GM19455 (cell line): ENCODE measurements around the gene ADAD2.

Experiments
- ATAC-seq: cut with Tn5 transposase; IDR thresholded peaks from one replicate; pipeline ENCODE4 v1.9.1; 2021; ENCODE audit not compliant: unreplicated experiment

ADAD2 gene

DNA sequence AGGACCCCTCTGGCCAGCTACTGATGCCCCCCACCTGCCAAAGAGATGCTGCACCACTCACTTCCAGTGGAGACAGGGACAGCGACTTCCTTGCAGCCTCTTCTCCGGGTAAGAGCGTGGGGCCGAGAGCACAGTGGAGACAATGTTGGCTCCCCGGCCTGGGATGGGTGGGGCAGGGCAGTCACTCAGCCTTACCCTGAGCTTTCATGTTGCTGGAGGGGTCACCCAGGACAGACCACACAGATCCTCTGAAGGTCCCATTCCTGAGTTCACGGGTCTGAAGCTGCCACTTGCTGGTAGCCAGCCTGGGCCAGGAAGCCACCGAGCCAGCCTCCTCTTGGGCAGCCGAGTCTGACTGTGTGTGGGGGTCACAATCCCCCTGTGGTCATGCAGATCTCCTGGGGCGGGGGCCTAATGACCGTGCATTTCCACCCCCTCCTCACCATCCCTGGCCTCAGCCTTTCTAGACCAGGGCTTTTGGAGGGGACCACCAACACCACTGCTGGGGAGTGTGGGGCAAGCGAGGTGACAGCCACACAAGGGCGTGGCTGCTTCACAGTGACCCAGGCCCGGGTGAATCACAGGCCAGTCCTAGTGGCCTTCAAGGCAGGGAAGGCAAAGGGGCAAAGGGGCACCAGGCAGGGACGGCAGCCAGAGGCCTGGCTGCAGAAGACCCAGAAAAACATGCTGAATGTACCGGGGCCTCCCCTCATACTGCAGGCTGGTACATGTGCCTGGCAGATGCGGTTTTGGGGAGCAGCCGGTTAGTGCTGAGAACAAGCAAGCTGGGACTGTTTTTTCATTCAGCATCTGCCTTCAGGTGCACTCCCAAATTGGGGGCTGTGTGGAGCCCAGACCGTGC is 14.5 kb upstream of the ADAD2 start:
- no peak for ATAC-seq

DNA sequence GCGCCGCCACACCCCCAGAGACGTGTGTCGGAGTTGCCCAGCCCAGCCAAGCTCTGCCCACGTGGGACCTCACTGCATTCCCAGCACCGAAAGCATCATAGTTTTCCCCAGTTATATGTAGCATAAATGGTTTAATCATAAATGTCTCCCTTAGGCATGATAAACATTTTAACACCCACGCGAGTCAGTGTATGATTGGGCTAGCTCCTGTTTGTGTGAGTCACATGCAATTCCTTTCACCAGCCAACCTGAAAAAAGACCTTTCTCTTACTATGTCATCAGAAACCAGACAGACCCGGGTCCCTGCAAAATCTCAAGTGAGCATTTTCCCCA is 13.2 kb upstream of the ADAD2 start:
- ATAC-seq: no peak

DNA sequence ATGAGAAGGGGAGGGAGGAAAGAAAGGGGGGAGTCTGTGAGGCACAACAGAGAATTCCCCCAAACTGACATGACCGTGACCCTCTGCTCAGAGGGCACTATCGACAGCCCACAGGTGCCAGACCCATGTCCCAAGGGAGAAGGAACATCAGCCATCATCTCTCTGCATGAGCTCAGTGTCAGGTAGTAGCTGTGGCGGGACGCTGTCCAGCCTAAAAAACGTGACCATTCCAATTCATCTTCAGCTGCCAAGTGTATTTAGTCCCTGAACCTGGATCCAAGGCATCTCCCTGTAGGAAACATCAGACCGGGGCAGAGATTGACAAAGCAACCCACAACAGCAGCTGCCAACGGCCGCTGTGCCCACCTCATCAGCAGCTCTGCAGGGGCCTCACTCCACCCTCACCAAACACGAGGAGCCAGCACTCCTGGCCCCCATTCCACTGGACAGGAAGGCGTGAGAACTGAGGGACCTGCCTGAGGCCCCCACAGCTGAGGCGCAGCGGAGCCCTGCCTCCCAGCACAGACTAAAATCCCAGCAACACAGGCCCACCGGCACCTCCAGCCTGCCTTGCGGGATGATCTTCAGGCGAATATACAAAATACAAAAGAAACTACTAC is 12.7 kb upstream of the ADAD2 start:
- no peak for ATAC-seq

DNA sequence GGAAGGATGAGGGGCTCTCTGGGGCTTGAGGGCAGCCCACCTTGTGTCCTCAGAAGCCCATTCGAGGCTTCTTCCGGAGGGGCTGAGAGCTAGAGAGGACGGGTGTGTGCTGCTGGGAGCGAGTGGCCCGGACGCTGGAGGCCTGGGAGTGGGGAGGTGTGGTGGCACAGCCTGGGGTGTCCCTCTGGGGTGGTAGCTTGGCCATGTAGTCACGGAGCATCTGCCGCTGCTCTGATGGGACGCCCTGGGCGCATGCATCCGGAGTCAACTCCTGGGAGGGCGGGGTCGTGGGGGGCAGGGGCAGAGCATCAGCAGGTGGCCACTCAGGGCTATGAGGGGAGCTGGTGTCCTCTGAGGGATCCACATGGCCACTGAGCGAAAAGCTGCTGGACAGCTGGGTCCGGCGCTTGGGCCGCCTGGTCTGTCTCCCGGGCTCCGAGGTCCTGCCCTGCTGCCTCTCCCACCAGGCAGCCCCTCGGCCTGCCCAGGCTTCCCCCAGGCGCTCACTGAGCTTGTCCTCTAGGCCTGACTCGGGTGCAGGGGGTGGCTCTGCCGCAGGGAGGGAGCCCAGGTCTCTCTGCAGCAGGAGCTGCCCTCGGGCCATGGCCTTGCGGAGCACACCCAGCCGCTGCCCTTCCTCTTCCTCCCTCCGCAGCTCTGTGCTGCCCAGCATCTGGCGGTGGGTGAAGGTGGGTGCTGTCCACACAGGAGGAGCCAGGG is 11.9 kb upstream of the ADAD2 start:
- no peak for ATAC-seq

DNA sequence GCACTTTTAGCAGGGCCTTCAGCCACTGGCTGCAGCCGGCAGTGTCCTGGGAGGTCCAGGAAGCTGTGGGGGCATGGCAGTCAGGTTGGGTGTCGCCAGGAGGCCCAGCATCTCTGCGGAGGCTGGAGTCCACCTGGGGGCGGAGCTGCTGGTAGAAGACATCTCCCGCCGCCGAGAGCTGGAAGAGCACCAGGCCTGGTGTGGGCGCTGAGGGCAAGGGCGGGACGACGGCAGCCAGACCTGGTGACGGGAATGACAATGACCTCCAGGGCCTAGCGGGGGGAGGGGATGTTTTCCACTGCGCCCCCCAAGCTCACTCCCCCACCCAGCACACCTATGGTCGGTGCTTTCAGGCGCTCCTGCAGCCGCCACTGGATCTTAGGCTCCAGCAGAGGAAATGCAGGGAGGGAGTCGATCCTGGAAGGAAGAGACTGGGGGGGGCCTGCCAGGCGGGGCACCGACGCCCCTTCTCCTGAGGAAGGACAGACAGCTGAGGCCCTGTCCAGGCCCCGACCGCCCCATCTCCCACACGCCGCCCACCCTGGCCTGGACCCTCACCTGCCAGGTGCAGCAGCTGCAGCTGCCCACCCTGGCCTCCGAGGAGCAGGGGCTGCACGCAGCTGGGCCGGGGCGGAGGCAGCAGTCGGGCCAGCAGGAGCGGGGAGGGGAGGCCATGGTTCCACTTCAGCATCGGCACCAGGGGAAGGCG is 11.2 kb upstream of the ADAD2 start:
- no peak for ATAC-seq

DNA sequence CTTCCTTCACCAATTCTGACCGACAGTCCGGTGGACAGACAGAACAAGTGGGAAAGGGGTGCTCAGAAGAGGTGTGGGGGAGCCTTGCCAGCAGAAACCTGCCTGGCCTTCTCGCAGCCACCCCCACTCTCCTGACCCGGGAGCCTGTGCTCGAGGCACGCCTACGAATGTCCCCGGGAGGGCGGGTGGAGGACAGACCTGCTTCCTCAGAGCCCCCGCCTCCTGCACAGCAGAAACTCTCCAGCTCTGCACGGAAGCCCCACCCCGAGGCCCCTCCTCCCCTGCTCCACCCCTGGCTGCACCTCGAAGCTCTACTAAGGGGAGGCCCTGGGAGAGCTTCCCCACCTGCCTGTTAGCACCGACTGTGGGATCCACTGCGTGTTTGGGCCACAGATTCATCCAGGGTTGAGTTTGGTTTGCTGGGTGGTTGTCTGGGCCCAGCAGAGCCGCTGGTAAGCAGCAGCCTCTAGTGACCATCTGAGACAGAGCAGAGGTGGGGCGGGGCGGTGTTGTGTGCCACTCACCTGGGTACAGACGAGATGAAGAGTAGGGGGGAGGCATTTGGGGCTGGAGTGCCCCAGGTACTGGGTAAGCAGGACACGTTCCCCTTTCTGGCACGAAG is 10.3 kb upstream of the ADAD2 start:
- no peak for ATAC-seq

DNA sequence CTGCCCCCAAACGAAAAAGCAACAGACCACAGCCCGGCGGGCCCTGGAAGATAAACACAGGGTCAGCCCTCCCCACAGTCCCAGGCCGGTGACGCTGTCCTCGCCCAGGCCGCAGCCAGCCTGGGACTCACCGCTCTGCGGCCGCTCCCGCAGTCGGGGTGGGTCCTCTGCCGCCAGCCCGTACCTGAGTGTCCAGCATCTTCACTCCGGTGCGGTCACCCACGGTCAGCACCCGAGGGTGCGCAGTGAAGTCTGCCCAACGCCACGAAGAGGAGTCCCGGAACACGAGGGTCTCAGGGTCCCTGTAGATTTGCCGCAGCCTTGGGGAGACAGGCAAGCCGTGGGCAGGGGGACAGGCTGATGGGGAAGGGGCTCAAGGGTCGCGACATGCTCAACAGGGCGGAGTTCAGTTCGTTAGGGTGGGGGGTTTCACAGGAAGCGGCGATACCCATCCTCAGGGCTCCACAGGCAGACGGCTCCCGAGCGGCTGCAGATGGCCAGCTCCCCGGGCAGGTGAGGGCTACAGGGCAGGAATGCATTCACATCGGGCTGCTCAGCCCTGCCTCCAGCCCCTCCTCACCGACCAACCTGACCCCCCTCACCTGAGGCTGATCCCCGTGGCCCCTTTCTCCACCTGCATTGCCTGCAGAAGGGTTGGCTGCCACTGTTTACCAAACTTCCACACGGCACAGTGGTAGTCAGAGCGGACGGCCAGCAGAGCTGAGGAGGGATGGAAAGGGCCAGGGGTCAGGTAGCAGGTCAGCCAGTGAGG is 9.6 kb upstream of the ADAD2 start:
- no peak for ATAC-seq

DNA sequence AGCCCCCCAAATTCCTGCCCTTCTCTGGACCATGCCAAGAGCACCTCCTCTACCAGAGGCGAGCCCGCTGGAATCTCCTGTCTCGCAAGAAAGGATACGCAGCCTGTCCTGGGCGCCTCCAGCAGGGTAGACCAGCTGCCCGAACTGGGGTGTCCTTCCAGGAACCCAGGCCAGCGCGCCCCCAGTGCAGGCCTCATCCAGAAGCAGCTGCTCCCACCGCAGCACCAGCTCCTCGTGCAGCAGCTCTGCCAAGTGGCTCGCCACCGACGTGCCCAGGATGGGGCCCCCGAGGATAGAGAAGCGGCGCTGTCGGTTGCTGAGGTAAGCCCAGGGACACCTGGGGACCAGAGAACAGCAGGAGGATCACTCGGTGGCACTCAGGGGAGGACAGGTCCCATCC is 8.9 kb upstream of the ADAD2 start:
- ATAC-seq: no peak

DNA sequence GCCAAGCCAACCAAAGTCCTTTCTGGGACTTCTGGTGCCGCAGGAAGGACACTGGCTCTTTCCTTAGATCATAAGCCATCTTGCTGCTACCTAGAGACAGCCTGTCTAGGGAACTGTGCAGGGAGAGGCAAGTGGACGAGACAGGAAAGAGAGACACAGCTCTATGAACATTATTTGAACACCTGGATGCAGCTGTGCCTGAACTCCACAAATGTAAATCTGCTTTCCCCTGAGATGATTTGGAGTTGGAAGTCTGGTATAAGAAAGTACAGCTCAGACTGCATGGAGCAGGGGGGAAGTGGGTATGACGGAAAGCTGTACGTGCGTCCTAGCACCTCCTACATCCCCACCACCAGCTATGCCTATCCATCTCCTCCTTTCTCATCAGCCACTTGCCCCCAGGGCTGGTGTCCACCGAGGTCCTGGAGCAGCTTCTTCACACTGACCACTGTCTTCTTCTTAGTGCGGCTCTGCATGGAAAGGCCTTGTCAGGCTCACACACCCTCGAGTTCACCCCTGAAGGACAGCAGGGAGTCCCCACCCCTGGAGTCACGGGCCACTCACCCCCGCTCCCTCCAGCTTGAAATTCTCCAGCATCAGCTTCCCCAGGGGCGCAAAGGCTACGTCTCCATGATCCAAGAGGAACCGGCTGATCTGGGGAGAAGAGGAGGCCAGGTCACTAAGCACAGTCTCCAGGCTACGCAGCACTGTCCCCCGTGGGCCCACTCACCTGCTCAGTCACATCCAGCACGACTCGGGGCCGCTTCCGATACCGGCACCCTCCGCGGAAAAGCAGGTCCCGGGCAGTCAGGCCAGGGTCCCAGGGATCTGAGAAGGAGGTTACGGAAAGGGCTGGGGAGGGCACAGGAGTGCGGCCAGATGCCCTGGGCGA is 8.0 kb upstream of the ADAD2 start:
- no peak for ATAC-seq

DNA sequence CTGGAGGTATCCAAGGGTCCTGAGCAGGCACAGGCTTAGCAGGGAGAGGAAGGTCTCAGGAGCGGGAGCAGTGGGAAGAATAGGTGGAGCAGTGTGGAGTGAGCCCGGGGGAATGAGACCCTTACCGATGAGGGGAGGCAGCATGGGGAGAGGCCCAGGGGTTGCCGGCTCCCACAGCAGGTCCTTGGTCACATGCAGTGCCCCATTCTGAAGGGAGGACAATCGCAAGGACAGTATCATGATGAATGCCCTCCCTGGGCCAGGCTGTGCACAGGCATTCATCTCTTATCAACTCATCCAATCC is 7.4 kb upstream of the ADAD2 start:
- no peak for ATAC-seq

DNA sequence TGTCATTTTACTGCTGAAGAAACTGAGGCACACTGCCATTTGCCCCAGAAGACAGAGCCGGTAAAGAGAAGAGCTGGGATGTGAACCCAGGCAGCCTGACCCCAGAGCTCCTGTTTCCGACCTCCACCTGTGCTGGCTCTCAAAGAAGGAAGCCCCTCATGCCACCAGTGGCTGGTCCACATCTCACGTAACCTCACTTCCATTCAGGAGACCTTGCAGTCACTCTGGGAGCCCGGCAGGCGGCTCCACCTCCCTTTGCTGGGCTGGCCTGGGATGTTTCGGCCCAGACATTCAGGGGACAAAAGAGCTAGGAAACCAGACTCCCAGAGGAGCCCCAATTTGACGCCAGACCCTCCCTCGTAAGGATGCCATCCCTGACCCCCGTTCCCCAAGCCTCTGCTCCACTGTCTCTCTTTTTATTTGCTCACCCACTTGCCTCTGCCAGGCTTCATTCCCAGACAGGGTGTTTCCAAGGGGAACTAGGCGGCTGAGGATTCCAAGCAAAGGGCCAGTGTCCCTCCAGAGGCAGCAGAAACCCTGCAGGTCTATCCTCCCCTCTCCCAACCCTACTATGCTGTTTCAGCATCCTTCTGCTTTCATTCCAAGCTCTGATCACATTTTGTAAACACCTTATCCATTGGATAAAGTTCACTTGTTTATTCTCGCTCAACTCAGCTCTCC is 6.9 kb upstream of the ADAD2 start:
- no peak for ATAC-seq

DNA sequence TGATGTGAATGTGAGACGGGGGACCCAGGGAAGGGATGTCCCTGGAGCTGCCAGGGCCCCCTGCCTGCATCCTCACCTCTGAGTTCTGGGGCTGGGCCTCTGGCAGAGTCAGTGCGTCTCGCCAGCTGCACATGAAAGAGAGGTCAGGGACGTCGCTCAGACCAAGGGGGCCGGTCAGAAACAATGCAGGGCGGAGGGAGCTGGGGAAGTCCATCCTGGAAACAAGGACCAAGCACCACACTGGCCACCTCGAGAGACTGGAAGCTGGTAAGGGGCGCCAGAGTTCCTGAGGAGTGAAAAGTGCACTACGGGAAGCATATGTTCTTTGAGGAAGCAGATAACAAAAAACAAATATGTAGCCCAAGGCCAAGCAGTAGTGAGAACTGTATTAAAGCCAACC is 6.2 kb upstream of the ADAD2 start:
- no peak for ATAC-seq

DNA sequence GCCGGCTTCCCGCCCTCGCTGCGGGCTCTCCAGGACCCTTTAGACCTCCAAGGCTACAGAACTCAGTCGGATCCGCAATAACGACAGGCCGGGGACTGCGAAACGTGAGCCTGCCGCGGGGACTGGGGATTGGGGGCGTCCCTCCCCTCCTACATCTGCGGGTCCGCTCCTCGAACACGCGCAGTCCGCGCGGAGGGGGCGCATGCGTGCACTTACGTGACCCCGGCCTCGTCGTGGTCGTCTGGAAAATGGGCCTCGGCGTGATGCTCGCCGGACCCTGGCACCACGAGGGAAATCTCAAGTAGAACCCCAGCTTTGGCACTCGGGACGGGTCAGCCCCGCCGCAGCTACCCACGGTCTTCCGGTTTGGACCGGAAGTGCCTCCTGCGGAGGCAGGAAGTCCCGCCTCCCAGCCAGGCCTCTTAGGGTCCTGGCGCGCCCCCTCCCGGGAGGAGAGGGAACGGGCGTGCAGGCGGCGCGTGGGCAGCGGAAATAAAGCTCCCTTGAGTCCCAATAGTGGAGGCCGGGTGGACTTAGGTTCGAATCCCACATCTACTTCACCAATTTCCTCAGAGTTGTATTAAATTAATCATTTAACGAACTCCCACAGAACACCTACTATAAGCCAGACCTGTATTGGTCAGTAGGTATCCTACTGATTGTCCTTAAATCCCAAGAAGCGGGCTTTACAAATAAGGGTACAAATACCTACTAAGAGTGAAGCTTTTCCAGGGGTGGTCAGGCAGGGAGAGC is 4.1 kb upstream of the ADAD2 start, which contains the start of gene TAF1C:
Gene TAF1C (minus strand): TSS at position 373 of the 753 bp plus-strand sequence. CDS start 2,069 bp downstream, outside the sequence.
- ATAC-seq: peak; percentile 97

DNA sequence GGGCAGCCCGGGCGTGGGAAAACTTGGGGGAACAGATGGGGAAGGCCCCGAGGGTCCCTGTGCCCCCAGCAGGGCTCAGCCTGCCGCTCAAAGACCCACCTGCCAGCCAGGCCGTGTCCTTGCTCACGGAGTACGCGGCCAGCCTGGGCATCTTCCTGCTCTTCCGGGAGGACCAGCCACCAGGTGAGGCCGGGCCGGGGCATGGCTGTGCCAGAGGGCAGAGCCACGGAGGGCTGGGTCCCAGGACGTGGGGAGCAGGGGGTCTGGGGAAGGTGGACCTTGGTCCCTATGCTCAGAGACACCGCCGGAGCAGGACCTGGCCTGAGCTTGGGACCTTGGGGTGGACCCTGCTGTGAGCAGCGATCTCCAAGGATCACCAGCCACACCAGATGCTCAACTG is 509 bp downstream of the ADAD2 start:
- no peak for ATAC-seq

DNA sequence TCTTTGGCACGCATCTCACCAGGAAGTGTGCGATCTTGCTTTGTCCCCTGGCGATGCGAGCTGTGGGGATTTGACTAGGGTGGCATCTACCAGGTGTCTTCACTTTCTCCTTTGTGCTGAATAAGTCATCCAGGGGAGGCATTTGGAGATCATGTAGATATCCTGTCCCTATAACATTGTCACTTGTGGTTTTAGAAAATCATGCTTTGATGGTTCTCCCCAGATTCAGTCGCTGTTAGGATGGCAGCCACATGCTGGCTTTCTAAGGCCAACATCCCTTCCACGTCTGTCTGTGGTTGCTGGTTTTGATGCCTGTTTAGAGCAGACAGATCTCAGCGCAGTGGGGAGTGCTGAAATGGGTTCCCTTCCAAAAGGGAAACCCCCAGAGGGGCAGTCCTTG is 2.5 kb downstream of the ADAD2 start:
- ATAC-seq: no peak

DNA sequence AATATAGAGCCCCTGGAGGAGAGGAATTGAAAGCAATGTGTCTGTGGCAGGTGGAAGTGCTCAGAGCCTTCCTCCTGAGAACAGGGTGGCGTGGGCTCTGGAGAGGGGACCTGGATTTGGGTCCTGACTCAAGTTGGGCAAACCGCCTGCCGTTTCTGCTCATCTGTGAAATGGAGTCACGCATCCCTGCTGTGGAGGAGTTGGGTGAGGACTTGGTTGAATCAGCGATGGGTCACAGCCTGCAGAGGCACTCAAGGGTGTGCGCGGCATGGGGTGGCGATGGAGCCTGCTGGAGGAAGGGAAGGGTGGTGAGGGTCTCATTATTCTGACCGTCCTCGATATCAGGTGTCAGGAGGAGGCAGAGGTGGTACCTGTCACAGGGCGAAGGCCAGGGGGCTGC is 3.1 kb downstream of the ADAD2 start:
- ATAC-seq: no peak

DNA sequence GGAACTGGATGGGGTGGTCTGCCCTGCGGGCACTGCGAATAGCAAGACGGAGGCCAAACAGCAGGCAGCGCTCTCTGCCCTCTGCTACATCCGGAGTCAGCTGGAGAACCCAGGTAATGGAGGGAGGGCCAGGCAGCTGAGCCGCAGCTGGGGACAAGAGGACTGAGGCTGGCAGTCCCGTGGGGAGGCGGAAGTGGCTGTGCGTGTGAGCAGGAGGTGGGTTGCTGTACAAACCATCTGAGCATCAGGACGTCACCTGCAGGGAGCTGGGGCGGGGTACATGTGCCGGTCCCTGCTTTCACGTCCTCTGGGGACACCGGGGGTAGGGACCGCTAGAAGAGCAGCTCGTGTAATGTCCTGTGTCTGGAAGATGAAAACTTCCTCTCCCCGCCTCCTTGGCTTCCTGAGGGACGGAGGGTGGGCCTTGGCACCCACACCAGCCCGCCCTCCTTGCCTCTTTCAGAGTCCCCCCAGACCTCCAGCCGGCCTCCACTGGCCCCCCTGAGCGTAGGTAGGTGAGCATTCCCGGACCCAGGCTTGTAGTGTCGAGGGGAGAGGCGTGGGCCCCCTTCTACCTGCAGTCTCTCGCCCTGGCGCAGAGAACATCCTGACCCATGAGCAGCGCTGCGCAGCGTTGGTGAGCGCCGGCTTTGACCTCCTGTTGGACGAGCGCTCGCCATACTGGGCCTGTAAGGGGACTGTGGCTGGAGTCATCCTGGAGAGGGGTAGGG is 3.7 kb downstream of the ADAD2 start:
- ATAC-seq: no peak
